Right cardiac atrium (tissue), 5 donors: ENCODE measurements around the gene KCNK17. TPM values are rescaled to one million over a fixed set of nuclear protein-coding genes. Genes with fewer than 3 reads are reported as not detected.
A peak's percentile ranks its signal among the peaks of the same experiment; 100 is the strongest.

Source experiments
- ATAC-seq, 2 donors: fragments of 200-7000 bp; cut with Tn5 transposase; one replicate each; pipeline versions ENCODE4 v1.8.0 to v1.9.1; 2020; ENCODE audit warnings: moderate library complexity in 2 of 2, mild to moderate bottlenecking in 1 of 2
- DNase-seq, 3 donors: peaks; one replicate each; pipeline ENCODE4 v3.0.0-alpha.2; 2020
- H3K27ac ChIP-seq: one replicate; pipeline ENCODE4 v1.5.1; 2013; ENCODE audit warnings: mild to moderate bottlenecking, low read length, control low read depth, moderate library complexity
- H3K27me3 ChIP-seq: one replicate; pipeline ENCODE4 v1.6.1; 2013; ENCODE audit not compliant: control insufficient read depth, insufficient read depth
- H3K4me1 ChIP-seq: one replicate; pipeline ENCODE4 v1.6.1; 2013; ENCODE audit warnings: low read length; ENCODE audit not compliant: control insufficient read depth, insufficient read depth
- H3K4me3 ChIP-seq: one replicate; pipeline ENCODE4 v1.5.1; 2013; ENCODE audit warnings: low read length, control low read depth
- H3K9me3 ChIP-seq: one replicate; pipeline ENCODE4 v1.6.1; 2013; ENCODE audit warnings: low read length; ENCODE audit not compliant: control insufficient read depth
- WGBS: extraction: QIAGEN DNeasy Blood & Tissue Kit; methylation state at CpG from one replicate; pipeline ENCODE4 v1.1.7; 2013; 5-methylcytosine and 5-hydroxymethylcytosine counted together
- intact Hi-C, 4 donors: fragments of 100-400 bp; cut with DNase I; formaldehyde crosslinking; loops; one replicate each; pipeline versions ENCODE4 v1.11.0 to v1.14.0; 2022 to 2023
- polyA plus RNA-seq: library from polyadenylated mRNA; stranded (reverse); fragments of 200-250 nt; gene quantifications from one replicate; pipeline ENCODE4 v1.2.3, GENCODE V29; 2013
- total RNA-seq, 4 donors: library from RNA; stranded (reverse); fragmentation: NEBNext Ultra II Directional; extraction: Animal tissue kit (Norgen Biotek cat#: 25700); gene quantifications; one replicate each; pipeline ENCODE4 v1.2.1, GENCODE V29; 2021
- donor health status: healthy with polysubstance abuse.
- donor health status: DM: no; HTN: yes; CAD: no.
- donor health status: DM: no; HTN: no; CAD: no.
- donor health status: DM: no; HTN: yes; CAD: no; lungs with severe emphysema.
- donor health status: DM: yes; HTN: yes; CAD: no.

Gene KCNK17
- total and polyA plus RNA-seq, 5 donors: 2.5 to 9.3 (median 3.8) TPM

DNA sequence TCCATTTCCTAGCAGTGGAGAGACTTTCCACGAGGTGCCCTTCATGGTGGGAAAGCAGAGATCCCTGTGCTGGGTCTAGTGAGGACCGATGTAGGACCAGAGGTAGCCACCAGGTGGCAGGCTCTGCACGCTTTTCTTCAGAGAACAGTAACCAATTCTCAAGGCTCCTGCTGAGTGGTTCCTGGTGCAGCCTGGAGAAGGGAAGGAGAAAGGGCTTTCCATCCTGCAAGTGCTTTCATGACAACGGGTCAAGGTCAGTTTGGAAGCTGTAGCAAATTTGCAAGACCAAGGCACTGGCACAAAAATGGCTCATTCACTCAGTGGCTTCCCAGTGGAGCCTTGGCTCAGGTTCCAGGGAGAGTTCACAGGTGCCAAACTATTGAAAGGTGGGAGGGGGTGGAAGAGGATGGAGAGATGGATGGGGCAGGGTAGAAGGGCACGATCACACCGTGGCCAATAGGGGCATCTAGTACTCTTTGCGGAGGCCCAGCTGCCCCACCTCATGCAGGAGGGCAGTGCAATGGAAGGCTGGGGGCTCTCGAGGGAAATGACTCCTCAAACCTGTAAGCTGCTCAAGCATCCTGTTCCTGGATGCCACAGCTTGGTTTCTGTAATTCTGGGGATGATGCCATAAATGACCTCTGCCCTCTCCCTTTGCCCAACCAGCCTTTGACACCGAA, 33.8 kb upstream of the KCNK17 start:
- no peaks in the 10 kb centered on the region for H3K27me3 ChIP-seq
- intact Hi-C loops: no loop called here
- DNase-seq: peak; percentile 61 to 89 (median 84)
- no peaks in the 10 kb centered on the region for H3K9me3 ChIP-seq
- H3K27ac ChIP-seq: no peak overlapping the region
- no peak overlapping the region for H3K4me3 ChIP-seq
- WGBS: 38% methylated on average over 9 of the region's 9 CpGs
- H3K4me1 ChIP-seq: no peaks in the 10 kb centered on the region
- peak; percentile 56 to 78 for ATAC-seq

DNA sequence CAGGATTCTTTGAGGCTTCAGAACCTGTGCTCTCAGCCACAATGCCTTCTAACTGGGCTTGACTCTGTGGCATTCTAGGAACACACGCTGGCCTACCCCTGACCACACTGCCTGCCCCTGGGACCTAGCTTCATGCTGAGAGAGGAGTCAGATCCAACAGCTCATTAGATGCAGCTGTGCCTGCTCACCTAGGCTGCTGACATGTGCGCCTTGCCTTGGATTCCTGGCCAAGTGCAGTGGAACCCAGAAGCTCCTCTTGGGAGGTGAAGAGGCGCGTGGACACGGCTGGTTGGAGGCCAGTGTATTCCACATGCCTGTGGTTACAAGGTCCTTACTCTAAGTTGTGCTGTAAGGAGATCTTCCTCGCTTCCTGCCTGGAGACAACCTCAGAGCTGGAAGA, 33.0 kb upstream of the KCNK17 start:
- Histone ChIP-seq H3K27ac (no peak overlapping the region), H3K27me3 (no peaks in the 10 kb centered on the region), H3K4me1 (no peaks in the 10 kb centered on the region), H3K4me3 (no peak overlapping the region), H3K9me3 (no peaks in the 10 kb centered on the region)
- WGBS: 89% methylated on average over 6 of the region's 6 CpGs
- DNase-seq (peak in 1 of 3 donors; percentile 60), ATAC-seq (no peak)
- intact Hi-C loops: no loop called here

DNA sequence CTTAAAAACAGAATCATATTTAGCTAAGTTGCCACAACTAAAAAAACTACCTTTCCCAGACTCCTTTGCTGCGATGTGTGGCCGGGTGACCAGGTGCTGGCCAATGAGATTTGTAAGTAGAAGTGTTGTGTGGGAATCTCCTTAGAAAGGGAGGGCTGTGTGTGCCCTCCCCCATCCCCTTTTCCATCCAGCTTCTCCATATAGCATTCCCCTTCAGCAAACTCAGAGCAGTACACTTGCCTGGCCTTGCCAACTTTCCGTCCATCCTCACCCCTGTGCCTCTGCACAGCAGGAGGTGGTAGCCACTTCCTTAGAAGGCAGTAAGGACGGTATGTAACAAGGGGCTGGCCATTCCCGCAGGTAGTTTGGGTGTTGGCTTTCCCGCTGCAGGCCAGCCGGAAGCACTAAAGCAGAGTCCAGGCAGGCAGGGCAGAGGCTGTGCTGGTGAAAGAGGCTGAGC, 30.6 kb upstream of the KCNK17 start:
- WGBS: 82% methylated on average over 7 of the region's 7 CpGs
- Histone ChIP-seq H3K4me3 (no peak overlapping the region), H3K27me3 (no peaks in the 10 kb centered on the region), H3K9me3 (no peaks in the 10 kb centered on the region), H3K27ac (no peak overlapping the region), H3K4me1 (no peaks in the 10 kb centered on the region)
- DNase-seq (no peak), ATAC-seq (no peak)
- intact Hi-C loops: no loop called here

DNA sequence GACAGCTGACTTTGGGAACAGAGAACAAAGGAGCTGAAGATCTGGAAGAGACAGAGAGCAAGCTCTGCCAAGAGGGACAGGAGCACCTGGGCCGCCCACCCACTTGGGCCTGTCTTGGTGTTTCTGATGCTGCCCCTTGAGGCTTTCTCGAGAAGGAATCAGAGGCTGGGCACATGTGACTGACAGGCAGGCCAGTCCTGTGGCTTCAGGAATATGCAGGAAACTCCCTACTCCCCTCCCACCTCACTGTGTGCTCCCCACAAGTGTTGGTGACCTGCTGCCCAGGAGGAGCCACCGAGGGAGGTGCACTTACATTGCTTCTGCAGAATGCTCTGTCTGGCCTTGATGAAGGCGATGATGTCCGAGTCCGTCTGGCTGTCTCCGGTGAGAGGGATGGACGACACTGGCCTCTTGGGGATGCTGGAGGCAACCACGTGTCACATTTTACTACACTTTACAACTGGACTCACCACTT, 29.2 kb upstream of the KCNK17 start:
- 68% methylated on average over 9 of the region's 9 CpGs for WGBS
- H3K4me3 ChIP-seq: no peak overlapping the region
- intact Hi-C loops: no loop called here
- no peaks in the 10 kb centered on the region for H3K27me3 ChIP-seq
- no peaks in the 10 kb centered on the region for H3K9me3 ChIP-seq
- DNase-seq (peak in 1 of 3 donors; percentile 53), ATAC-seq (no peak)
- H3K4me1 ChIP-seq: no peaks in the 10 kb centered on the region
- no peak overlapping the region for H3K27ac ChIP-seq

DNA sequence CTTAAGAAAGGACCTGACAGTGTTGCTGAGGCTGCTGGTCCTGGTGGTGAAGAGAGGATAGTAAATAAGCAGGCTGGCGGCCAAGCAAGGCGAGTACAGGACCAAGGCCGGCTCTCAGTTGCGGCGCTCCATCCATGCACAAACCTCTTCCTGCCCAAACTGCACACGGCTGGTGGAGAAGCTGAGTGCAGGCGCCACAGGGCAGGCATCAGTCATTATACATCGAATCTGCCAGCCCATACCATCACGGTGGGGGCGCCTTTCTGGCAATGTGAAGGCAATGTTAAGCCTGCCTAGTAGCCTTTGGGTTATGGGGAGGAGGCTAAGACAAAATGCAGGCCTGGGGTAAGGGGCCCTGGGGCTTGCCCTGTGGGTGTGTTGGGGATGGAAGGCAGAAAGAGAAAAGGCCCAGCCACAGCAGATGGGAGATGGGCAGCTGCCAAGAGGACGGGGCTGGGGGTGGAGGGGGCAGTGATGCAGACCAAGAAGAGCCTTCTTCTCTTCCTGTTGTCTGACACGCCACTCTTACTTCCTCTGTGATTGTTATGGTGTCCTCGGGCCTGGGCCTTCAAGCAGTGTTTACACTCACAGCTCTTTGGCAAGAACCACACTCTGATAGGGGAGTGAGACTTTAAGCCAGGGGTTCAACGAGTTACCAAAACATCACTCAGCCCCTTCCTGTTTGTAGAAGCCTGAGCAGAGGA, 28.6 kb upstream of the KCNK17 start:
- no peaks in the 10 kb centered on the region for H3K27me3 ChIP-seq
- no peak overlapping the region for H3K4me3 ChIP-seq
- ATAC-seq (peak; percentile 13 to 17), DNase-seq (peak in 2 of 3 donors; percentile 56 to 63)
- intact Hi-C loops: no loop called here
- H3K4me1 ChIP-seq: no peaks in the 10 kb centered on the region
- WGBS: 65% methylated on average over 14 of the region's 14 CpGs
- no peak overlapping the region for H3K27ac ChIP-seq
- no peaks in the 10 kb centered on the region for H3K9me3 ChIP-seq

DNA sequence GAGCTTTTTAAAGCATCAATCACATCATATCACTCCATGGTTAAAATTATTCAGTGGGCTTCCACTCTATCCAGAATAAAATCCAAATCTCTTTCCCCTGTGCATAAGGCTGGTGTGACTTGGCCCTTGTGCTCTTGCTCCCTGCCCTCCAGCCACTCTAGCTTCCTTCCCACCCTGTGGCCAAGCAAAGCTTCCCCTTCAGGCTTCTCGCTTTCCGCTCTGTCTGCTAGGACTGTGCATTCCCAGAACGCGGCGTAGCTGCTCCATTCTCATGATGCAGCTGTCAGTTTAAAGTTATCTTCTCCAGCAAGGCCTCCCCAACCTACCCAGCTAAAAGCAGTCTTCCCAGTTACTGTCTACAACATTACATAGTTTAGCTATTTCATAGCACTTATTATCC, 27.7 kb upstream of the KCNK17 start:
- 76% methylated on average over 5 of the region's 5 CpGs for WGBS
- no peak for DNase-seq

DNA sequence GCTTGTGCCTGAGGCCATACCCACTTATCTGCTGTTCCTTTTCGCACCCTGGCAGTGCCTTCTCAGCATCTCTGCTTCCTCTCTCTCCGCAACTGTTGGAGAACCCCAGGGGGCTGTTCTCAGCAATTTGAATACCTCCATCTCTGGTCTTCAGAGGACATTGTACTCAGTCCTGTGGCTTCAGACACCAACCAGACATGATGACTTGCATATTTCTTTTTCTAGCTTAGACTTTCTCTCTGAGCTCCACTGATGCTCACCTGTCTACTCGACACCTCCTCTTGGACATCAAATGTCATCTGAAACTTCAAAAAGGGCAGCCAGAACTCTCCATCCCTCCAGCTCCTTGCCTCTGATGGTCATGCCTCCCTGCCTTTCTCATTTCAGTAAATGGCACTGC, 27.1 kb upstream of the KCNK17 start:
- ATAC-seq: no peak
- no peaks in the 10 kb centered on the region for H3K4me1 ChIP-seq

More for the DNA sequence above, 27.7 kb upstream of the KCNK17 start:
- no peaks in the 10 kb centered on the region for H3K9me3 ChIP-seq
- H3K27ac ChIP-seq: no peak overlapping the region
- no peak overlapping the region for H3K4me3 ChIP-seq
- no peaks in the 10 kb centered on the region for H3K27me3 ChIP-seq
- intact Hi-C loops: no loop called here
- no peak for ATAC-seq
- no peaks in the 10 kb centered on the region for H3K4me1 ChIP-seq

DNA sequence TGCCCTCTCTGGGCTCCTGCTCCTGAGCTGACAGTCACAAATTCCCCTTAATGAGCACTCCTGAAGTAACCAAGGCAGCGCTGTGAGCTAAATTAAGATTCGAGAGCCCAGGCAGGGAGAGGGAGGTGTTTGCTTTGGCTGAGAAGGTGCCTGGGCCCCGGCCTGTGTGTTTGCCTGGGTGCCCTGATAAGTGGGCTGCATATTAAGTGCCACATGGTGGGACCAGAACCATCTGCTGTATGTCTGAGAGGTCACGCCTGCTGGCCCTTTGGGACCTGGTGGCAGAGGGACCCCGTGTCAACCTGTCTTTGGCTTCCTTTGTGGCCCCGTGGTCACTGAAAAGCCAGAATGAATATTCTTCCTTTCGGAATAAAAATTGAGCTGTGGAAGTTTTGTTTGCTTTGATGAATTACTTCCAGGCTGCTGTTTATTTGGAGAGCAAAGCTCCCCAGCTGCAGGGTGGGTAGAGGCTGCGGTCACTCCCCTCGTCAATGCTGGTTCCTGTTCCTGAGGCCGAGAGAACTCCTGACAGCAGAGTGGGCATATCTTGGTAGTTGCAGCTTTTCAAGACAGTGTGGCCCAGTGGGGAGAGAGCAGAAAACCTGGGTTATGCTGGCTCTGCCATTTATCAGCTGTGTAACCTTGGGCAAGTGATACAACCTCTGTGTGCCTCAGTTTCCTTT, 25.8 kb upstream of the KCNK17 start:
- Histone ChIP-seq H3K9me3 (no peaks in the 10 kb centered on the region), H3K27ac (no peak overlapping the region), H3K4me1 (no peaks in the 10 kb centered on the region), H3K27me3 (no peaks in the 10 kb centered on the region), H3K4me3 (no peak overlapping the region)
- DNase-seq (peak in 2 of 3 donors; percentile 60 to 66), ATAC-seq (peak; percentile 59 to 61)
- intact Hi-C loops: no loop called here
- WGBS: 43% methylated on average over 10 of the region's 10 CpGs

More for the DNA sequence above, 27.1 kb upstream of the KCNK17 start:
- Histone ChIP-seq H3K4me3 (no peak overlapping the region), H3K27ac (no peak overlapping the region), H3K27me3 (no peaks in the 10 kb centered on the region), H3K9me3 (no peaks in the 10 kb centered on the region)
- DNase-seq: no peak
- 85% methylated on average over 3 of the region's 3 CpGs for WGBS
- intact Hi-C loops: no loop called here

DNA sequence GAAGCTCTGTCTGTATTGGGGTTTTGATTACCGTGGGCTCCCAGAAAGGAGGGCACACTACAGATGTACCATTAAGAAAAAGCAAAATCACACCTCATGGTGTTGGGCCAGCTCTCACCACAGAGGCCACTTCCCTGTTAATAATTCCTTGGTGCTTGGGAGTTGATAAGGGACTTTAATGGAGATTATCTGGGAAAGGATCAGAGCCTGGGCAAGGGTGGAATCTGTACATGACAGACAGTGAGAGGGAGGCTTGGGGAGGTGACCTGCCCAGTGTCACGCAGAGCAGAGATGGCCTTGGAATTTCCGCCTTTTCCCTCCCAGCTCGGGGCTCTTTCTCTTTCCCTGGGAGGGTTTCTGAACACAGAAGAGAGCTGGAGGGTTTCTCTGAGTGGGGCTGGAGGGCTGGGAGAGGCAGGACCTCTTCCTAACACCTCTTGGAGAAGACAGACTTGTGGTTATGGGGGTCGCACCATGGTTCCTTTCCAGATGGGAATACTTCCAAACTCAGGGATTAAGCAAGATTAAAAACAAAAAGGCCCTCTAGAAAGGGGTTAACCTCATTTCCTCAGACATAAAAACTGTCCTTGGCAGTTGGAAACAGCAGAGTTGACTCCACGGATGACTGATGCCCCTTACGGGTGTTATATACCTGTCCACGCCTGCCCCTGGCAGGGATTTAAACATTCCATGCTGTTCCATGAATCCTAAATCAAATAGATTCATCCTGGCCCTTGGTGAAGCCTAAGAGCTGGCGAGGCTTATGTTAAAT, 25.1 kb upstream of the KCNK17 start:
- Histone ChIP-seq H3K9me3 (no peaks in the 10 kb centered on the region), H3K4me1 (no peaks in the 10 kb centered on the region), H3K4me3 (no peak overlapping the region), H3K27me3 (no peaks in the 10 kb centered on the region), H3K27ac (no peak overlapping the region)
- intact Hi-C loops: no loop called here
- ATAC-seq (no peak), DNase-seq (no peak)
- 57% methylated on average over 9 of the region's 9 CpGs for WGBS

DNA sequence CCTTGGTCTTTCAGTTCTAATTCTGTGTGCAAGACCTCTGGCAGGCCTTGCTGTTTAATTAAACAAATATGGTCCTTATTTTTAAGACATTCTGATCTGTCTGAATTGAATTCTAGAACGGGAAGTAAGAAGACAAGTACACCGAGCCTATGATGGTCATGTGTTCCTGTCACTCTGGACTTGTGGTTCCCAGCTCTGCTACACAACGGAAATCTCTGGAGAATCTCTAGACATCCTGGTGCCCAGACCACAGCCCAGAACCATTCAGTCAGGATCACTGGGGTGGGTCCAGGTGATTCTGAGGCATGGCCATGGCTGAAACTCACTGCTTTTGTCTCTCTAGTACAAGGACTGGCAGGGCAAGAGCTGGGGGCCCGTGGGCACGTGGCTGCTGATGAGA, 24.2 kb upstream of the KCNK17 start:
- 73% methylated on average over 5 of the region's 5 CpGs for WGBS
- no peak for DNase-seq
- no peak for ATAC-seq
- Histone ChIP-seq H3K27ac (no peak overlapping the region), H3K4me1 (no peaks in the 10 kb centered on the region), H3K27me3 (no peaks in the 10 kb centered on the region), H3K4me3 (no peak overlapping the region), H3K9me3 (no peaks in the 10 kb centered on the region)
- intact Hi-C loops: no loop called here
